Measurements from ENCODE around the gene PNPLA2.

DNA sequence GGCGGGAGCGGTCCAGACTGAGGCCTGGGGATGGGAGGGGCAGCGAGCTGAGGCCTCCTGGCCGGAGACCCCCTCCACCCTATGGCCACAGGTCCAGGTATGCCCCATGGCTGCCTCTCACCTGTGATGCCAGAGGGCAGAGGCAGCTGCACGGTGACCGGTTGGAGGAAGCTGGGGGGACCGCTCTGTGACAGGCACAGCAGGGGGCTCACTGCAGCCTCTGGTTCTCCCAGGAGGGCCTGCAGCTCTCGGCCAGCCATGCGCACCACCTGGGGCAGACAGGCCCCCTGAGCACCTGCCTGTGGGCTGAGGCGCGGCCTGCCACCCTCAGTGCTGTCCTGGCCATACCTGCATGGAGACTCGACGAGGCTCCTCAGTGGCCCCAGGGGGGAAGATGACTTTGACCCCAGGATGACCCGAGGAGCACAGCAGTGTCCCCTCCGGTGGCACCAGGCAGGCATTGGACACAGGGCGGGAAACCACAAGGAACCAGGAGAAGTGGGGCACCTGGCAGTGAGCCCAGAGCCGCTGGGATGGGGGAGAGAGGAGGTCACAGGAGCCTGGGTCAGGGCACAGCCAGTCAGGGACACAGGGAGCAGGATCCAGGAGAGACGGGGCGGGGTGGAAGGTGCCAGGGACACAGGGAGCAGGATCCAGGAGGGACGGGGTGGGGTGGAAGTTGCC lies 17.5 kb upstream of the PNPLA2 start:
- TF ChIP-seq POLR2AphosphoS5 (IDR thresholded peaks at IDR 0.05; ENCODE audit: low read depth, low read length): no peak
- TF ChIP-seq, protein P1, sequence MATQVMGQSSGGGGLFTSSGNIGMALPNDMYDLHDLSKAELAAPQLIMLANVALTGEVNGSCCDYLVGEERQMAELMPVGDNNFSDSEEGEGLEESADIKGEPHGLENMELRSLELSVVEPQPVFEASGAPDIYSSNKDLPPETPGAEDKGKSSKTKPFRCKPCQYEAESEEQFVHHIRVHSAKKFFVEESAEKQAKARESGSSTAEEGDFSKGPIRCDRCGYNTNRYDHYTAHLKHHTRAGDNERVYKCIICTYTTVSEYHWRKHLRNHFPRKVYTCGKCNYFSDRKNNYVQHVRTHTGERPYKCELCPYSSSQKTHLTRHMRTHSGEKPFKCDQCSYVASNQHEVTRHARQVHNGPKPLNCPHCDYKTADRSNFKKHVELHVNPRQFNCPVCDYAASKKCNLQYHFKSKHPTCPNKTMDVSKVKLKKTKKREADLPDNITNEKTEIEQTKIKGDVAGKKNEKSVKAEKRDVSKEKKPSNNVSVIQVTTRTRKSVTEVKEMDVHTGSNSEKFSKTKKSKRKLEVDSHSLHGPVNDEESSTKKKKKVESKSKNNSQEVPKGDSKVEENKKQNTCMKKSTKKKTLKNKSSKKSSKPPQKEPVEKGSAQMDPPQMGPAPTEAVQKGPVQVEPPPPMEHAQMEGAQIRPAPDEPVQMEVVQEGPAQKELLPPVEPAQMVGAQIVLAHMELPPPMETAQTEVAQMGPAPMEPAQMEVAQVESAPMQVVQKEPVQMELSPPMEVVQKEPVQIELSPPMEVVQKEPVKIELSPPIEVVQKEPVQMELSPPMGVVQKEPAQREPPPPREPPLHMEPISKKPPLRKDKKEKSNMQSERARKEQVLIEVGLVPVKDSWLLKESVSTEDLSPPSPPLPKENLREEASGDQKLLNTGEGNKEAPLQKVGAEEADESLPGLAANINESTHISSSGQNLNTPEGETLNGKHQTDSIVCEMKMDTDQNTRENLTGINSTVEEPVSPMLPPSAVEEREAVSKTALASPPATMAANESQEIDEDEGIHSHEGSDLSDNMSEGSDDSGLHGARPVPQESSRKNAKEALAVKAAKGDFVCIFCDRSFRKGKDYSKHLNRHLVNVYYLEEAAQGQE (IDR thresholded peaks at IDR 0.05; ENCODE audit: insufficient read depth in 1 of 2, low read depth in 2 of 2, low read length in 2 of 2): no peak
